ENCODE measurements around the gene ZNF335.
"Not testable (repeated sequence)": the region's sequence is repeated elsewhere in the genome, so short reads cannot be mapped to it uniquely, and the experiment has no call there.

The ZNF335 gene

DNA sequence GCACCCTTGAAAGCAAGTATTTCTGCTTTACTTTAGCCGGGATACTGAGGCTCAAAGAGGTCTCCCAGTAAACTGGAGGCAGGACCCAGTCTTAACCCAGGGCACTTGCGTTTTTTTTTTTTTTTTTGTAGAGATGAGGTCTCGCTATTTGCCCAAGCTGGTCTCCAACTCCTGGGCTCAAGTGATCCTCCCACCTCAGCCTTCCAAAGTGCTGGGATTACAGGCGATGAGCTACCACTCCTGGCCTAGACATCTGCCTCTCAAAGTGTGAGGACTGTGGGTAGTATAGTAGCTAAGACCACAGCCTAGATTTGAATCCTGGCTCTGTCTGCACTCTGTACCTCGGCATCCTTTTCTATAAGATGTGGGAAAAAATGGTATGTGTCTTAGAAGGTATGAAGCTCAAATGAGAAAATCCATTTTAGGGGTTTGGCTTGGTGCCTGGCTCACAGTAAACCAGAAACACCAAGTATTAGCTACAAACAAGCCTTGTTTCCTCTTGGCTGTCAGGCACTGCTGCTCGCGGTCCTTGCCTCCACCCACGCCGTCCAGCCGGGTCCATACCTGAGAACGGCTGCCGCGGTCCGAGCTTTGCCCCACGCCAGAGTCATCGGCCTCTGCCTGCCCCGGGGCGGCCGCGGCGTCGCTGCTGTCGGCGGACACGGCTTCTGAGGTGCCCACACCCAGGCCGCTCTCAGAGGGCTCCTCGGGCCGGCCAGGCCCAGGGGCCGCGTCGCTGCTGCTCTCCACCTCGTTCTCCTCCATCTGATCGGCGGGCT is 1.2 kb downstream of the ZNF335 start:
- DNase-seq, result no peak

DNA sequence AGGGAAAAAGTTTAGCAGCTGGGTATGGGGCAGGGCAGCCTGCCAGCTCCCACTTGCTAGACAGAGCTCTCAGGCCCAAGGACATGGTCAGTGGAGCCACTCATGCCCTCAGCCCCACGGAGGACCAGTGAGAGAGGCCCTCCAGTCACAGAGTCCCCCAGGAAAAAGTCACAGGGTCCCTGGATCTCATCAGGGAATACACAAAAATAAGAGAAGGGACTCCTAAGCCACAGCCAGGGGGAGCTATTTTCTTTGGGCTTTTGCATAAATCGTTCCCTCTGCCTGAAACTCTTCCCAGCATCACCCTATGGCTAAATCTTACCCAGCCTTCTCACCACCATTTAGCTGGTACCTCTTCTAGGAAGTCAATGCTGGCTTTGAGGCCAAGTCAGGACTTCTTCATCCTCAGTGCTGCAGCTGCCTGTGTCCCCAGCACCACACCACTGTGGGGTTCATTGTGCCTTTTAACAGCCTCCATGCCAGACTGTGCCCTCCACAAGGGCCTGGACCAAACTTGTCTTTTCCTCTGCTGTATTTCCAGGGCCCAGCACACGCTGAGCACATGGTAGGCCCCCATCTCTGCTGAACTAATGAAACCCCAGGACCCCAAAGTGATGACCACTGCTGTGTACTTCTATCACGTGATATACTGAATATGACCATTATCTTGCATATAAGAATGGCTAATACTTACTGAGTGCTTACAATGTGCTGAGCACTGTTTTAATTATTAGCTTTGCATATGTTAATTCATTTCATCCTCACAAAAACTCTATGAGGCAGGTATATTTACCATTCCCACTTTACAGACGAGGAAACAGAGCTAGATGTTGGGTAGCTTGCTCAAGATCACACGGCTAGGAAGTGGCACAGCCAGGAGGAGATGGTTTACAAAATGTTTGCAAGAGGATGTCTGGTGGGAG is 2.0 kb downstream of the ZNF335 start:
- peak in 1 of 2 donors; percentile 28 for DNase-seq

- no peak for DNase-seq
These were observed 2.9 kb downstream of the ZNF335 start for GRCh38 chr20:45968801-45969711.

- DNase-seq, result no peak
These were observed 3.8 kb downstream of the ZNF335 start for GRCh38 chr20:45968081-45968671.

- DNase-seq, result no peak
These were observed 4.4 kb downstream of the ZNF335 start for GRCh38 chr20:45967551-45968080.

- no peak for DNase-seq
These were observed 6.6 kb downstream of the ZNF335 start for GRCh38 chr20:45965169-45966002.

GRCh38 chr20:45964006-45964400 is 8.0 kb downstream of the ZNF335 start:
- no peak for DNase-seq

GRCh38 chr20:45963059-45964005 is 8.7 kb downstream of the ZNF335 start:
- no peak for DNase-seq

GRCh38 chr20:45962031-45962755 is 9.8 kb downstream of the ZNF335 start:
- no peak for DNase-seq

- no peak for DNase-seq
These were observed 11.9 kb downstream of the ZNF335 start for GRCh38 chr20:45959956-45960630.

DNA sequence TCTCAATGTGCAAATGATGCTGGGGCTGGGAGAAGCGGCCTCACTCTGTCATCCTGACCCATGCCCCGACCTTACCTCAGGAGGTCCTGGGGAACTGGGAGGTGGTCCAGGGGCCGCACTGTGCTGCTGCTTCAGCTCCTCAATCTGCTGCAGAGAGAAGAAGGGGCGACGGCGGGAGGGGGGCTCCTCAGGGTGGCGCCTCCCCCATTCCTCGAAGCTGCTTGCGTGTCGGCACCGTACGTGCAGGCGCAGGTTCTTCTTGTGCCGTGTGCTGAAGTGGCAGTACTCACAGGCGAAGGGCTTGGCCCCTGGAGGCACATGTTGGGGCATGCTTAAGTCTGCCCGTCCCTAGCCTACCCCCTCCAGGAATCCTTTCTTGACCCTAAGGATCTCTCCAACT is 12.9 kb downstream of the ZNF335 start:
- no peak for DNase-seq

DNA sequence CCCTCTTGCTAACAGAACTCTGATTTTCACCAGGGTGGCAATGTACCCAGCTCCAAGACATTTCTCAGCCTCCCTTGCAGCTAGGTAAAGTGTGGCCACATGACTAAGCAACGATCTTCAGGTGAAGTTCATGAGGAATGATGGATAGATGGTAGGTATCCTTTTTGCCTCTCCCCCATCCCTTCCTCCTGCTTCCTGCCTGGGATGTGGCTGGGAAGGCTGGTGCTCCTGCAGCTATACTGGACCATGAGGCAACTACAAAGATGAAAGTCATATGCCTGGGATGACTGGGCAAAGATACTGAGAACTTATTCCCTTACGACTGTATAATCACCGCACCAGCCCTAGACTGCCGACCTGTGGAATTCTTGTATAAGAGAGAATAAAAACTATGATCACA is 13.4 kb downstream of the ZNF335 start:
- DNase-seq, result no peak

GRCh38 chr20:45957021-45957941 is 14.7 kb downstream of the ZNF335 start:
- no peak for DNase-seq

DNA sequence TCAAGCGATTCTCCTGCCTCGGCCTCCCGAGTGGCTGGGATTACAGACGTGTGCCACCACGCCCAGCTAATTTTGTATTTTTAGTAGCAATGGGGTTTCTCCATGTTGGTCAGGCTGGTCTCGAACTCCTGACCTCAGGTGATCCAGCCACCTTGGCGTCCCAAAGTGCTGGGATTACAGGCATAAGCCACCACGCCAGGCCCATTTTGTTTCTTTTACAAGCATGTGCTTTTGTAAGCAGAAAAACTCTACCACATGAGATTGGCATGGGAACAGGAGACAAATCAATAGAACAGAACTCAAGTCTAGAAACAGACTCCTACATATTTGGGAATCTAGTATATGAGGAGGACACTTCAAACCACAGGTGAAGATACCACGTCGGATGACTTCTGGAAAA is 15.7 kb downstream of the ZNF335 start:
- DNase-seq, result not testable (repeated sequence)

DNA sequence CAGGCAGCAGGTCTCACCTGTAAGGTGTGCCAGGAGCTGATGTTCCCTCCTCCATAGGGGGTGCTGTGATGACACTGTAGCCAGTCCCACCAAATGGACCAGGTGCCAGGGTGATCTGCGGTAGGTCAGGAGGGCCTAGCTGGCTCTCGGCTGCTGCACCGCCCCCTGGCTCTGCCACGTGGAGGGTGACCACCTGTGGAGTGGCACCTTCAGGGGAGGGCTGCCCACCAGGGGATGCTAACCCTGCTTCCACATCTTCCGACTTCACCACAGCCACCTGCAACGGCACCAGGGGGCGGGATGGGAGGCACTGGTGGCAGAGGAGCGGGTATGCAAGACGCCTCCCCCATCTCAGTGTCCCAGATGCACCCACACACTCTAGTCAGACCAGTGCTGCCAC is 18.3 kb downstream of the ZNF335 start:
- no peak for DNase-seq

GRCh38 chr20:45952861-45953260 is 19.1 kb downstream of the ZNF335 start:
- DNase-seq, result no peak

Data from activated CD4-positive, alpha-beta T cell treated with anti-CD3 and anti-CD28 coated beads for 4 hours (primary cell).